ENCODE results near the gene SMIM3.

- TF ChIP-seq, protein P1, sequence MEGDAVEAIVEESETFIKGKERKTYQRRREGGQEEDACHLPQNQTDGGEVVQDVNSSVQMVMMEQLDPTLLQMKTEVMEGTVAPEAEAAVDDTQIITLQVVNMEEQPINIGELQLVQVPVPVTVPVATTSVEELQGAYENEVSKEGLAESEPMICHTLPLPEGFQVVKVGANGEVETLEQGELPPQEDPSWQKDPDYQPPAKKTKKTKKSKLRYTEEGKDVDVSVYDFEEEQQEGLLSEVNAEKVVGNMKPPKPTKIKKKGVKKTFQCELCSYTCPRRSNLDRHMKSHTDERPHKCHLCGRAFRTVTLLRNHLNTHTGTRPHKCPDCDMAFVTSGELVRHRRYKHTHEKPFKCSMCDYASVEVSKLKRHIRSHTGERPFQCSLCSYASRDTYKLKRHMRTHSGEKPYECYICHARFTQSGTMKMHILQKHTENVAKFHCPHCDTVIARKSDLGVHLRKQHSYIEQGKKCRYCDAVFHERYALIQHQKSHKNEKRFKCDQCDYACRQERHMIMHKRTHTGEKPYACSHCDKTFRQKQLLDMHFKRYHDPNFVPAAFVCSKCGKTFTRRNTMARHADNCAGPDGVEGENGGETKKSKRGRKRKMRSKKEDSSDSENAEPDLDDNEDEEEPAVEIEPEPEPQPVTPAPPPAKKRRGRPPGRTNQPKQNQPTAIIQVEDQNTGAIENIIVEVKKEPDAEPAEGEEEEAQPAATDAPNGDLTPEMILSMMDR (IDR thresholded peaks at IDR 0.05), result no peak
- no peak for TF ChIP-seq POLR2A (IDR thresholded peaks at IDR 0.05)
These were observed 12.8 kb upstream of the SMIM3 start for GRCh38 chr5:150765799-150766169.
